H1 (cell line): Measurements from ENCODE around the gene CDK5RAP3.

ENCODE experiments used
- CHD7 ChIP-seq: fragments of 300-600 bp; sonication (generic); IDR thresholded peaks from 2 replicates; pipeline ENCODE4 v1.7.1; 2012; ENCODE audit warnings: low read length, moderate library complexity, mild to moderate bottlenecking, inconsistent platforms; ENCODE audit not compliant: insufficient replicate concordance
- TF ChIP-seq, protein P1 (sequence below), 3 experiments: IDR thresholded peaks; 1 replicate in 2 of 3; 2 replicates in 1 of 3; pipeline versions ENCODE4 v1.5.1 to v1.6.1; 2011; ENCODE audit warnings: low read length in 3 of 3, mild to moderate bottlenecking in 3 of 3, inconsistent platforms in 2 of 3, low read depth in 1 of 3, moderate library complexity in 1 of 3; ENCODE audit not compliant: insufficient read depth in 1 of 3; ENCODE audit errors: control extremely low read depth in 1 of 3

GRCh38 chr17:47990962-47991731, 20.2 kb downstream of the CDK5RAP3 start:
- TF ChIP-seq CHD7 = no peak
- TF ChIP-seq, protein P1, sequence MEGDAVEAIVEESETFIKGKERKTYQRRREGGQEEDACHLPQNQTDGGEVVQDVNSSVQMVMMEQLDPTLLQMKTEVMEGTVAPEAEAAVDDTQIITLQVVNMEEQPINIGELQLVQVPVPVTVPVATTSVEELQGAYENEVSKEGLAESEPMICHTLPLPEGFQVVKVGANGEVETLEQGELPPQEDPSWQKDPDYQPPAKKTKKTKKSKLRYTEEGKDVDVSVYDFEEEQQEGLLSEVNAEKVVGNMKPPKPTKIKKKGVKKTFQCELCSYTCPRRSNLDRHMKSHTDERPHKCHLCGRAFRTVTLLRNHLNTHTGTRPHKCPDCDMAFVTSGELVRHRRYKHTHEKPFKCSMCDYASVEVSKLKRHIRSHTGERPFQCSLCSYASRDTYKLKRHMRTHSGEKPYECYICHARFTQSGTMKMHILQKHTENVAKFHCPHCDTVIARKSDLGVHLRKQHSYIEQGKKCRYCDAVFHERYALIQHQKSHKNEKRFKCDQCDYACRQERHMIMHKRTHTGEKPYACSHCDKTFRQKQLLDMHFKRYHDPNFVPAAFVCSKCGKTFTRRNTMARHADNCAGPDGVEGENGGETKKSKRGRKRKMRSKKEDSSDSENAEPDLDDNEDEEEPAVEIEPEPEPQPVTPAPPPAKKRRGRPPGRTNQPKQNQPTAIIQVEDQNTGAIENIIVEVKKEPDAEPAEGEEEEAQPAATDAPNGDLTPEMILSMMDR (IDR thresholded peaks at IDR 0.05; ENCODE audit: control extremely low read depth in 1 of 3, insufficient read depth in 1 of 3, low read depth in 1 of 3, low read length in 3 of 3) = no peak
